GM12892 (cell line): ENCODE data around the gene IL32.
A peak's percentile ranks its signal among the peaks of the same experiment; 100 is the strongest.

Source experiments
- POLR2A ChIP-seq: IDR thresholded peaks from 2 replicates; pipeline ENCODE4 v1.6.1; 2011; ENCODE audit warnings: low read depth, low read length, control low read depth
- POLR2AphosphoS5 ChIP-seq: IDR thresholded peaks from 2 replicates; pipeline ENCODE4 v1.6.1; 2011; ENCODE audit warnings: low read depth, low read length, control low read depth
- TAF1 ChIP-seq: IDR thresholded peaks from 2 replicates; pipeline ENCODE4 v1.6.1; 2011; ENCODE audit warnings: low read depth, mild to moderate bottlenecking, control low read depth, low read length, borderline replicate concordance

GRCh38 chr16:3023669-3024478 lies 41.6 kb upstream of the IL32 start, which contains the start of the genes HCFC1R1 and THOC6:
- peak; percentile 89 for TF ChIP-seq POLR2AphosphoS5
- TF ChIP-seq TAF1 = no peak
- peak; percentile 83; the same call in 1 of the 2 replicates for TF ChIP-seq POLR2A
